LNCAP (cell line): Measurements from ENCODE around the gene SMARCA4.

ENCODE experiments used
- TF ChIP-seq, protein P1 (sequence below): fragments of 450-650 bp; IDR thresholded peaks from 2 replicates; pipeline ENCODE4 v1.5.1; 2017; ENCODE audit warnings: mild to moderate bottlenecking

The SMARCA4 gene

GRCh38 chr19:11079999-11080398 lies 119.2 kb downstream of the SMARCA4 start:
- TF ChIP-seq, protein P1, sequence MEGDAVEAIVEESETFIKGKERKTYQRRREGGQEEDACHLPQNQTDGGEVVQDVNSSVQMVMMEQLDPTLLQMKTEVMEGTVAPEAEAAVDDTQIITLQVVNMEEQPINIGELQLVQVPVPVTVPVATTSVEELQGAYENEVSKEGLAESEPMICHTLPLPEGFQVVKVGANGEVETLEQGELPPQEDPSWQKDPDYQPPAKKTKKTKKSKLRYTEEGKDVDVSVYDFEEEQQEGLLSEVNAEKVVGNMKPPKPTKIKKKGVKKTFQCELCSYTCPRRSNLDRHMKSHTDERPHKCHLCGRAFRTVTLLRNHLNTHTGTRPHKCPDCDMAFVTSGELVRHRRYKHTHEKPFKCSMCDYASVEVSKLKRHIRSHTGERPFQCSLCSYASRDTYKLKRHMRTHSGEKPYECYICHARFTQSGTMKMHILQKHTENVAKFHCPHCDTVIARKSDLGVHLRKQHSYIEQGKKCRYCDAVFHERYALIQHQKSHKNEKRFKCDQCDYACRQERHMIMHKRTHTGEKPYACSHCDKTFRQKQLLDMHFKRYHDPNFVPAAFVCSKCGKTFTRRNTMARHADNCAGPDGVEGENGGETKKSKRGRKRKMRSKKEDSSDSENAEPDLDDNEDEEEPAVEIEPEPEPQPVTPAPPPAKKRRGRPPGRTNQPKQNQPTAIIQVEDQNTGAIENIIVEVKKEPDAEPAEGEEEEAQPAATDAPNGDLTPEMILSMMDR: no peak

GRCh38 chr19:11087870-11088505 lies 127.2 kb downstream of the SMARCA4 start:
- TF ChIP-seq, protein P1: no peak

GRCh38 chr19:11088506-11089253 lies 127.8 kb downstream of the SMARCA4 start:
- TF ChIP-seq, protein P1: no peak

- TF ChIP-seq, protein P1: no peak
Observed at GRCh38 chr19:11089254-11090013, 128.6 kb downstream of the SMARCA4 start, which contains the start of gene LDLR. LDLR (plus strand) TSS chr19:11089463; CDS start chr19:11089549, 86 bp downstream.

DNA sequence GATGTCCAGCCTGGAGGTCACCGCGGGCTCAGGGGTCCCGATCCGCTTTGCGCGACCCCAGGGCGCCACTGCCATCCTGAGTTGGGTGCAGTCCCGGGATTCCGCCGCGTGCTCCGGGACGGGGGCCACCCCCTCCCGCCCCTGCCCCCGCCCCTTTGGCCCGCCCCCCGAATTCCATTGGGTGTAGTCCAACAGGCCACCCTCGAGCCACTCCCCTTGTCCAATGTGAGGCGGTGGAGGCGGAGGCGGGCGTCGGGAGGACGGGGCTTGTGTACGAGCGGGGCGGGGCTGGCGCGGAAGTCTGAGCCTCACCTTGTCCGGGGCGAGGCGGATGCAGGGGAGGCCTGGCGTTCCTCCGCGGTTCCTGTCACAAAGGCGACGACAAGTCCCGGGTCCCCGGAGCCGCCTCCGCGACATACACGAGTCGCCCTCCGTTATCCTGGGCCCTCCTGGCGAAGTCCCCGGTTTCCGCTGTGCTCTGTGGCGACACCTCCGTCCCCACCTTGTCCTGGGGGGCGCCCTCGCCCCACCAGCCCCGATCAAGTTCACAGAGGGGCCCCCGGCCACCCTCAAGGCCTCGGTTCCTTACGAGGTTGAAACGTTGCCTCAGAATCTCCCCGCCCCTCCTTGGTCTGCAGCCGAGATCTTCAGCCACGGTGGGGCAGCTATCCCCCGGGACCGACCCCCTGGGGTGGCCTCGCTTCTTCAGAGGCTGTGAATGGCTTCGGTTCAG lies 129.6 kb downstream of the SMARCA4 start:
- TF ChIP-seq, protein P1: no peak; the same call in 1 of the 2 replicates

- TF ChIP-seq, protein P1: no peak
Observed at GRCh38 chr19:11090997-11091702, 130.3 kb downstream of the SMARCA4 start.
